BLaER1 treated with 17β-estradiol and CSF1 and Interleukin-3, amounts not matched to agents 10 nM and 100 nM (cell line): ENCODE results near the gene EYA2.
A peak's percentile ranks its signal among the peaks of the same experiment; 100 is the strongest.

ENCODE experiments used
- H3K27ac ChIP-seq, 11 experiments: shearing (Covaris generic); formaldehyde crosslinking; 2 replicates each; pipeline ENCODE4 v1.8.1; 2022
- H3K27me3 ChIP-seq, 11 experiments: shearing (Covaris generic); formaldehyde crosslinking; 2 replicates each; pipeline ENCODE4 v1.8.1; 2022
- H3K36me3 ChIP-seq, 11 experiments: shearing (Covaris generic); formaldehyde crosslinking; 2 replicates each; pipeline ENCODE4 v1.8.1; 2022
- H3K4me1 ChIP-seq, 10 experiments: shearing (Covaris generic); formaldehyde crosslinking; 2 replicates each; pipeline ENCODE4 v1.8.1; 2022
- H3K4me2 ChIP-seq, 11 experiments: shearing (Covaris generic); formaldehyde crosslinking; 2 replicates each; pipeline ENCODE4 v1.8.1; 2022
- H3K4me3 ChIP-seq, 10 experiments: shearing (Covaris generic); formaldehyde crosslinking; 2 replicates each; pipeline ENCODE4 v1.8.1; 2022
- H3K9ac ChIP-seq, 11 experiments: shearing (Covaris generic); formaldehyde crosslinking; 2 replicates each; pipeline ENCODE4 v1.8.1; 2022
- H3K9me3 ChIP-seq, 11 experiments: shearing (Covaris generic); formaldehyde crosslinking; replicated peaks in 1 of 11; 2 replicates each; pipeline ENCODE4 v1.8.1; 2022
- H4K20me1 ChIP-seq, 11 experiments: shearing (Covaris generic); formaldehyde crosslinking; 2 replicates each; pipeline ENCODE4 v1.8.1; 2022
- Cebpa-rat ChIP-seq, 11 experiments: shearing (Covaris generic); IDR thresholded peaks; 2 replicates each; pipeline ENCODE4 v1.8.1; 2022

The EYA2 gene

DNA sequence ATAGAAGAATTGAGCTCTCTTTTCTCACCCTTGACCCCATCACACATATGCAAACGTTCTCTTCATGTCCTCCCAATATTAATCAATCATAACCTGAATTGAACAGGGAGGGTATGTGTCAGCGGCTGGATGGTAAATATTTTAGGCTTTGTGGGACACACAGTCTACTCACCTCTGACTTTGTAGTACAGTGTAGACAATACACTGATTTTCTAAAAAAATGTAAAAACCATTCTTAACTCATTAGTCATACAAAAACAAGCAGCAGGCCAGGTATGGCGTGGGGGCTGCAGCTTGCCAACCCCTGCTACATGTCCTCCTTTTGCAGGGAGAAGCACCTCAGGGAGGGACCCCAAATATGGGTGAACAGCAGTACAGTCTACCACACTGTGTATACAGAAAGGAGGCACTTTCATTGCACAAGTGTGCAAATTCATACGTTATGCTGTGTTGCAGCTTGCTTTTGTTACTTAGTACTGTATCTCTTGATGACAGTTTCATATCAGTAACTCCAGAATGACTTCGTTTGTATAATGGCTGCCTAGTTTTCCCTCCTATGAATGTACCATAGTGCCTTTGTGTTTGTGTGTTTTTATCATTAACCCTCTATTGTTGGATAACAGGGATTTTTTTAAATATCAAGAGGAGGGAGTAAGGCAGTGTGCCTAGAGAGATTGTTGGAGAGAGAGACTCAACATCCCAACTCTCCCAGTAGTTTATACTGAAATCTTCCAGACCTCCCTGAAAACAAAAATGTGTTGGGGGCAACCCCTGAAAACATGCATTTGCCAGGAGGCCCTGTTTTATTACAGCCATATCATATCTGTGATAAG, 247.5 kb downstream of the EYA2 start:
- Histone ChIP-seq H3K27ac (no peak overlapping the region), H3K9me3 (peaks cover 0 to 13% (median 0%) of the 10 kb centered on the region in 11 experiments; a peak in 7 of 22 replicates), H4K20me1 (no peaks in the 10 kb centered on the region), H3K4me3 (no peak overlapping the region), H3K27me3 (no peaks in the 10 kb centered on the region), H3K4me1 (peaks cover 0 to 38% (median 2%) of the 10 kb centered on the region in 10 experiments; a peak in 10 of 20 replicates), H3K4me2 (no peak overlapping the region), H3K36me3 (no peaks in the 10 kb centered on the region), H3K9ac (no peak overlapping the region)
- TF ChIP-seq Cebpa-rat (IDR thresholded peaks at IDR 0.05): no peak

DNA sequence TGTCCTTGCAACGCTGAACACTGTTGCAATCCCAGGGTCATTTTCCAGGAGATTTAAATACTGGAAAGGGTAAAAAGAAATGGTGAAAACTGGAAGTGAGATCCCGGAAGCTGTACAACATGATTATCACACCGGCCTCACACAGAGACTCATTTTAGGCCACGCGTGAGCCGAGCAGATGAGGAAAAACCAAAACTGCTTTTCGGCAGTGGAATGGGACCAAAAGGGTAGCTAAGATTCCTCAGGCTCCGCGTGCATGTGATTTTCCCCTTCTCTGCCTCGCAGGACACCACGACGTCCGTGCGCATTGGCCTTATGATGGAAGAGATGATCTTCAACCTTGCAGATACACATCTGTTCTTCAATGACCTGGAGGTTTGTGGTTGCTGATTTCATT, 248.1 kb downstream of the EYA2 start:
- Histone ChIP-seq H3K9me3 (peaks cover 0 to 13% (median 0%) of the 10 kb centered on the region in 11 experiments; a peak in 7 of 22 replicates), H3K27me3 (no peaks in the 10 kb centered on the region), H3K4me1 (peaks cover 0 to 44% (median 6%) of the 10 kb centered on the region in 10 experiments; a peak in 10 of 20 replicates), H3K9ac (no peak overlapping the region), H3K4me2 (peak overlapping the region in 1 of 11 experiments; percentile 24; a peak in 1 of 22 replicates), H3K27ac (no peak overlapping the region; a peak in 2 of 22 replicates), H3K4me3 (no peak overlapping the region), H3K36me3 (no peaks in the 10 kb centered on the region), H4K20me1 (no peaks in the 10 kb centered on the region)
- TF ChIP-seq Cebpa-rat (IDR thresholded peaks at IDR 0.05): no peak

DNA sequence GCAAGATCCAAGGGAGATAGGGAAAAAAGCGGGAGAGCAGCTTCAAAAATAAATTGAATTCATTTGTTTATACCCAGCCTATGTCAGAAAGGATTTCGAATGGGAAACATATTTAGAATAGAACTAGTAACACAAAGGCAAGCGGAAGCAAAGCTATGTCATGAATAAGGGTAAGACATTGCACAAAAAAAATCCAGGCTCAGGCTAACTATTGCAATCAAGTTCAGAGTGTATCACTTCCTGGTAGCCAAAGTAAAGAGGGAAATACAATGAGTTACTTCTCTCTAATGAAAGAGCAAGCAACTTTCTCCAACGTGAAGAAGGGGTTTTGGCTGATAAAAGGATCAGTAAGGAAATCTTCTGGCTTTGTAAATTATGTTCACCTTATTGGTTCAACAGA, 249.0 kb downstream of the EYA2 start:
- H3K27me3 ChIP-seq: no peaks in the 10 kb centered on the region
- H3K9me3 ChIP-seq: peaks cover 0 to 13% (median 0%) of the 10 kb centered on the region in 11 experiments; a peak in 7 of 22 replicates
- no peak overlapping the region for H3K4me3 ChIP-seq
- H3K4me2 ChIP-seq: peak overlapping the region in 3 of 11 experiments; percentile 14 to 39 (median 18); a peak in 5 of 22 replicates
- peak overlapping the region in 3 of 11 experiments; percentile 1 to 58 (median 52); a peak in 5 of 22 replicates for H3K27ac ChIP-seq
- H3K4me1 ChIP-seq: peaks cover 0 to 44% (median 6%) of the 10 kb centered on the region in 10 experiments; a peak in 10 of 20 replicates
- no peak overlapping the region for H3K9ac ChIP-seq
- TF ChIP-seq Cebpa-rat (IDR thresholded peaks at IDR 0.05): no peak; a peak in 1 of 22 replicates
- no peaks in the 10 kb centered on the region for H4K20me1 ChIP-seq
- no peaks in the 10 kb centered on the region for H3K36me3 ChIP-seq

DNA sequence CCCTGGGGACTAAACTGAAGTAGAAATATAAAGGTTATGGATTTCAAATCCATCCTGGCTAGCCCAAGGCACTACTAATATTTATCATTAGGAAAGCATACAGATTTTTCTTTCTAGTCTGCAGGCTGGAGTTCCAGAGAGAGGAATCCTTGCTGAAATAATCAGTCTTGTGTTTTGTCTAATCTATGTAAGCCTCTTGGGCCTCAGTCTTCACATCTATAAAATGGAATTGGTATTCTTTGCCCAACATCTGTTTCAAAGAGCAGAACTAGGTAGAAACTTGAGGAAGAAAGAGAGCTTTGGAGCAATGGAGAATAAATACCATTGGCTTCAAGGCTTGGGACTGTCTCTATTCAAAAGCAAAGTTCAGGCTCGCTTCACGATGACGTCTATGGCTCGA, 249.8 kb downstream of the EYA2 start:
- no peak overlapping the region for H3K9ac ChIP-seq
- no peaks in the 10 kb centered on the region for H3K36me3 ChIP-seq
- H3K9me3 ChIP-seq: peaks cover 0 to 13% (median 0%) of the 10 kb centered on the region in 11 experiments; a peak in 7 of 22 replicates
- no peaks in the 10 kb centered on the region for H3K27me3 ChIP-seq
- peaks cover 0 to 44% (median 6%) of the 10 kb centered on the region in 10 experiments; a peak in 10 of 20 replicates for H3K4me1 ChIP-seq
- H4K20me1 ChIP-seq: no peaks in the 10 kb centered on the region
- peak overlapping the region in 1 of 11 experiments; percentile 18; a peak in 2 of 22 replicates for H3K4me2 ChIP-seq
- H3K4me3 ChIP-seq: no peak overlapping the region
- H3K27ac ChIP-seq: peak overlapping the region in 2 of 11 experiments; percentile 52 to 58; a peak in 2 of 22 replicates
- no peak for TF ChIP-seq Cebpa-rat (IDR thresholded peaks at IDR 0.05)

DNA sequence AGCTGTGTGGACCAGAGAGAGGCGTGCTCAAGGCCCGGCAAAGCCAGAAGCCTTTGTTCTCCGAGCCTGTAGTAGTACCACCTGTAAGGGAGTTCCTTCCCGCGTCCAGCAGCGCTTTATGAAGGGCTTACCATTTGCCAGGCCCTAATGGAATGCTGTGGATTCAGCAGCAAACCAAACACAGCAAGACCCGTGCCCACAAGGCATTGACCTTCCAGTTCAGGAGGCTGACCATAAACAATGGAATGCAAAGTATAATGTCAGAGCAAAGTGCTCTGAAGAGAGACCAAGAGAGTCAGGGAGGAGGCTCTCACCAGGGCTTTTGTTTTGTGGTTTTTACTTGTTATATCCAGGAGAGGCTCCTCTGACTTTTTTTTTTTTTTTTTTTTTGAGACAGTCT, 252.0 kb downstream of the EYA2 start:
- no peak overlapping the region for H3K27ac ChIP-seq
- H3K27me3 ChIP-seq: no peaks in the 10 kb centered on the region
- H3K36me3 ChIP-seq: no peaks in the 10 kb centered on the region
- TF ChIP-seq Cebpa-rat (IDR thresholded peaks at IDR 0.05): no peak
- no peak overlapping the region for H3K9ac ChIP-seq
- H3K4me2 ChIP-seq: peak overlapping the region in 4 of 11 experiments; percentile 16 to 54 (median 40); a peak in 3 of 22 replicates
- H4K20me1 ChIP-seq: no peaks in the 10 kb centered on the region
- H3K9me3 ChIP-seq: no peaks in the 10 kb centered on the region
- peaks cover 0 to 51% (median 6%) of the 10 kb centered on the region in 10 experiments; a peak in 10 of 20 replicates for H3K4me1 ChIP-seq
- no peak overlapping the region for H3K4me3 ChIP-seq

DNA sequence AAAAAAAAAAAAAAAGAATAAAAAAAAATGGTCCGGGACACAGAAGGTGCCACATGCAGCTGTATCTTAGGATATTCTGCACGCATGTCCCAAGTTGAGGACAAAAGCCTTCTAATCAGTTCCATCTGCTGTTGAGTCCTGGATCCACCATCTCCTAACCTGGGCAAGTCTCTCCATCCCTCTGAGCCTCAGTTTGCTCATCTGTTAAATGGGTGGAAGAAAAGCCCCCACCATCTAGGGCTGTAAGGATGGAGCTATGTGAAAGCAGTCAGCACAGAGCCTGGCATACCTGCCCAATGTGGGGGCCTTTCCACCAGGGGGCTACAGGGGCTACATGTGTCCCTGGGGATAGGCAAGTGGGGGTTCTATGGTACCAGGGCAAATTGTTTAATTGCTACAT, 253.4 kb downstream of the EYA2 start:
- H3K9me3 ChIP-seq: no peaks in the 10 kb centered on the region
- no peaks in the 10 kb centered on the region for H3K27me3 ChIP-seq
- H3K4me3 ChIP-seq: no peak overlapping the region
- no peak overlapping the region for H3K4me2 ChIP-seq
- H3K27ac ChIP-seq: no peak overlapping the region
- peaks cover 0 to 37% (median 6%) of the 10 kb centered on the region in 10 experiments; a peak in 10 of 20 replicates for H3K4me1 ChIP-seq
- no peaks in the 10 kb centered on the region for H3K36me3 ChIP-seq
- no peak overlapping the region for H3K9ac ChIP-seq
- H4K20me1 ChIP-seq: no peaks in the 10 kb centered on the region
- no peak for TF ChIP-seq Cebpa-rat (IDR thresholded peaks at IDR 0.05)

DNA sequence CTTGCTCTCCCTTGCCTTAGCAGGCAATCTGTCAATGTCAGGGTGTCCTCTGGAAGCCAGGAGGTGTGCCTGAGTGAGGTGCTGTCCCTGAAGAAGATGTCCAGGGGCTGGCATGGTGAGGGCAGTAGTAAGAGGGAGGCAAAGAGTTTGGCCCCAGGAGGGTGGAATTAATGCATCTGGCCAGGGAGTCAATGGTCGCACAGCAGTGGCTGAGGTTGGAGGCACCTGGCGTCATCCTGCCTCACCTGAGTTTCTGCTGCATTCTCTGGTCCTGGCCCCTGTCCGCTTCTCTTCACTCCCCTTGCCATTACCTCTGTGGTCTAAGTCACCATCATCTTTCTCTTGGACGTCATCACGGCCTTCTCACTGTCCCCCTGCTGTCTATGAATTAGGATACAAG, 255.3 kb downstream of the EYA2 start:
- Histone ChIP-seq H3K9me3 (0 out of 22 replicates have a peak, but pooled peaks cover 0 to 4% (median 0%) of the 10 kb centered on the region in 11 experiments), H3K4me3 (no peak overlapping the region)

DNA sequence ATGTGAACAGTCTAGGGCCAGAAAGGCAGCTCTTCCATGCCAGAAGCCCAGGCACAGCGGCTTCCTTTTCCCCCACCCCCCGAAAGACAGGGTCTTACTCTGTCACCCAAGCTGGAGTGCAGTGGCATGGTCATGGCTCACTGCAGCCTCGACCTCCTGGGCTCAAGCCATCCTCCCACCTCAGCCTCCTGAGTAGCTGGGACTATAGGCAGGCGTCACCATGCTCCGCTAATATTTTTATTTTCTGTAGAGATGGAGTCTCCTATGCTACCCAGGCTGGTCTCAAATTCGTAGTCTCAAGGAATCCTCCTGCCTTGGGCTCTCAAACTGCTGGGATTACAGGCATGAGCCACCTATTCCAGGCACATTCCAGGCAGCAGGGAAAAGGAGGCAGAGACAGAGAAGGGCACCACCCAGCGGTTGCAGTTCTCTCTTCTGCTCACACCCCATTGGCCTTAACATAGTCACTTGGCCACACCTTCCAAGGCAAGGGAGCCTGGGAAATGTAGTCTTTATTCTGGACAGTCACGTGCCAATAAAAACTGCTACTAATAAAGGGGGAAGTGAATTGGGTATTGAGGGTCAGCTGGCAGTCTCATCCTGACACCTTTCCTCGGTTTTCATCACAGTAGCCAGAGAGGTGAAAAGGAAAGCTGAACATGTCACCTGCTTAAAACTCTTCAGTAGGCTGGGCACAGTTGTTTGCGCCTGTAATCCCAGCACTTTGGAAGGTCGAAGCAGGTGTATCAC, 255.9 kb downstream of the EYA2 start:
- Histone ChIP-seq H3K9ac (no peak overlapping the region), H3K36me3 (no peaks in the 10 kb centered on the region), H3K4me3 (no peak overlapping the region), H3K4me2 (peak overlapping the region in 2 of 11 experiments; percentile 10 to 18; a peak in 2 of 22 replicates), H3K27ac (no peak overlapping the region), H3K9me3 (0 out of 22 replicates have a peak, but pooled peaks cover 0 to 4% (median 0%) of the 10 kb centered on the region in 11 experiments), H3K27me3 (no peaks in the 10 kb centered on the region), H3K4me1 (peaks cover 0 to 22% (median 6%) of the 10 kb centered on the region in 10 experiments; a peak in 10 of 20 replicates), H4K20me1 (no peaks in the 10 kb centered on the region)
- no peak for TF ChIP-seq Cebpa-rat (IDR thresholded peaks at IDR 0.05)

More for the DNA sequence above, 255.3 kb downstream of the EYA2 start:
- H3K27me3 ChIP-seq: no peaks in the 10 kb centered on the region
- H3K4me2 ChIP-seq: peak overlapping the region in 1 of 11 experiments; percentile 10; a peak in 2 of 22 replicates
- no peaks in the 10 kb centered on the region for H4K20me1 ChIP-seq
- peaks cover 0 to 22% (median 6%) of the 10 kb centered on the region in 10 experiments; a peak in 10 of 20 replicates for H3K4me1 ChIP-seq
- H3K27ac ChIP-seq: no peak overlapping the region
- no peaks in the 10 kb centered on the region for H3K36me3 ChIP-seq
- no peak overlapping the region for H3K9ac ChIP-seq
- no peak for TF ChIP-seq Cebpa-rat (IDR thresholded peaks at IDR 0.05)
